Measurements from ENCODE around the gene RPS6KA1.

The RPS6KA1 gene

DNA sequence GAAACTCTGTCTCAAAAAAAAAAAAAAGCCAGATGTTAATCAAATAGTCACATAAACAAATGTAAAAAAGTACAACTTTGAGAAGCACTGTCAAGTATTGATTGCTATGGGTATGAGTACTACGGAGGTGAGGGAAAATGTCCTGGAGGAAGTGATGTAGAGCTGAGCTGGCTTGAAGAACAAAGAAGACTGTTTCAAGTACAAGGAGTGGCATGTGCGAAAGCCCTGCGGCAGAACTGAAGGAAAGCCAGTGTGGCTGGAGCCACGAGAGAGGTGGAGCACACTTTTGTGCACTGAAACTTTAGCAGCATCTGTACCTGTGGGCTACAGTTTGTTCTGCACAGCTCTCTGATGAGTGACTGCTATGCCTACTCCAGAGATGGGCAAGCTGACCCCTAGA, 5.4 kb upstream of the RPS6KA1 start:
- TF ChIP-seq GATA3 (IDR thresholded peaks at IDR 0.05; ENCODE audit: low read depth, low read length), result no peak
- TF ChIP-seq GATA2 (IDR thresholded peaks at IDR 0.05; ENCODE audit: low read depth, low read length), result no peak

DNA sequence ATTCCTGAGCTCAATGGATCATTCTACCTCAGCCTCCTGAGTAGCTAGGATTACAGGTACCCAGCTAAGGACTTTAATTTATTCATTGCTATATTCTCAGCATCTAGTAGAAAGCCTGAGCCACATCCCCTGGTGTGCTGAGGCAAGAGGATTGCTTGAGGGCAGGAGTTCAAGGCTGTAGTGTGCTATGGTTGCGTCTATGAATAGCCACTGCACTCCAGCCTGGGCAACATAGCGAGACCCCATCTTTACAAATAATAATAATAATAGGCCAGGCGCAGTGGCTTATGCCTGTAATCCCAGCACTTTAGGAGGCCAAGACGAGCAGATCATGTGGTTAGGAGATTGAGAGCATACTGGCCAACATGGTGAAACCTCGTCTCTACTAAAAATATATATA, 3.3 kb upstream of the RPS6KA1 start:
- TF ChIP-seq GATA3 (IDR thresholded peaks at IDR 0.05; ENCODE audit: low read depth, low read length) (no peak), GATA2 (IDR thresholded peaks at IDR 0.05; ENCODE audit: low read depth, low read length) (no peak)

DNA sequence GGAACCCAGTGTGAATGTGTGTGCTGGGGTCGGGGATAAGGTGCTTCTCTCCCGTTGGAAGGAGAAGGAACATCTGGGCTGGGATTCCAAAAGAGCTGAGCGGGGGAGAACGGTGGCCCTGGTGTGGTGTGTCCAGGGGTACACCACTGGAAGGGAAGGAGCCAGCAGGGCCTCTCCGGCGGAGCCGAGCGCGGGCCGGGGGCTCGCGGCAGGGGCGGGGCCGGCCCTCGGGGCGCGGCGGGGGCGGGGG, 231 bp upstream of the RPS6KA1 start:
- TF ChIP-seq GATA3 (IDR thresholded peaks at IDR 0.05; ENCODE audit: low read depth, low read length) (no peak), GATA2 (IDR thresholded peaks at IDR 0.05; ENCODE audit: low read depth, low read length) (no peak)

DNA sequence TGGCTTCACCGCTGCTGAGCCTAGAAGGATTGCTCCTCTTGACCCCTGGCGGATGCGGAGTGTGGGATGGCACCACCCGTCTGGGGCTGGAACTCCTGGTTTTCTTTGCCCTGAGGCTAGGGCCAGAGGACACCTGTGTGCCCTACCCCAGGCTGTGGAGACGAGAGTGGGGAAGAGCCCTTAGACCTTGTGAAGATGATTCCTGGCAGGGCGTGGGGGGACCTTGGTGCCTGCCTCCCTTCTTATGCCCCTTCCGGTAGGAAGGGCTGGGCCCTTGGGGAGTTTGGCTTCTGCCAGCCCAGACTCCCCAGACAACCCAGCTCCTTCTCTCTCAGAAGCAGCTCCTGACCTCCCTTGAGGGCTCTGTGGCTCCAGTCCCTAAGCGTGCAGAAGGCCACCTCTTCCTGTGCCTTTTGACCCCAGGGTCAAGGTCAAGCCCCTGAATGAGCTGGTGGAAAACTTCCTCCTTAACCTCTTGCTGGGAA, 891 bp downstream of the RPS6KA1 start:
- TF ChIP-seq GATA3 (IDR thresholded peaks at IDR 0.05; ENCODE audit: low read depth, low read length) (no peak), GATA2 (IDR thresholded peaks at IDR 0.05; ENCODE audit: low read depth, low read length) (no peak)

DNA sequence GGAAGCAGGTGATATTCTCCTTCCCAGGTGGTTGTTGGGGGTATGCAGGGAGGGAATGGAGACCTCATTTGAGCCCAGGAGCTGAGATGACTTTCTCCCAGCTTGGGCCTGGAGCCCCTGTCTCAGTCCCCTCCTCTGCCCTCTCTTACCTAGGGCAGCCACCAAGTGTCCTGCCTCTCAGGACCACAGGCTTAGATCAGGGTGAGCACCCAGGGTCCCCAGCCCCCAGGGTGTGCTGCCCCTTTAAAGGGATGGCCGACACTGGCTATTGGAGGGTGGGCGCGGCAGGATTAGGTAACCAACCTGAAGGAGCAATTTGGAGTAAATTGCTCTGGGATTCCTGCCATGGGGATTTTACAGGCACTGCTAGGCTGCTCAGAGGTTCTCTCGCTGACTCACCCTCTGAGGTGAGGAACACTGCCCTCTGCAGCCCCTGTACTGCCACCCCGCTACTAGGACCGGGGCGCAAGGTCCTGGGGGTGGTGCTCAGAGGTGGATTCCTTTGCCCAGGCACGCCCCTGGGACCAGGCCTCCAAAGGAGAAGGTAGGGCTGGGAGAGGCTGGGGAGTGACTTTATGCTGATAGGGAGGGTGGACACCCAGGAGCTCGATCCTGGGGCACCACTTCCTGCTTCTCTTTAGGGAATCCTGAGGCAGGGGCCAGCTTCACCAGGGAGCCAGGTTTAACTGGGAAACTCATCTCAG, 1.5 kb downstream of the RPS6KA1 start:
- no peak for TF ChIP-seq GATA2 (IDR thresholded peaks at IDR 0.05; ENCODE audit: low read depth, low read length)
- no peak for TF ChIP-seq GATA3 (IDR thresholded peaks at IDR 0.05; ENCODE audit: low read depth, low read length)

DNA sequence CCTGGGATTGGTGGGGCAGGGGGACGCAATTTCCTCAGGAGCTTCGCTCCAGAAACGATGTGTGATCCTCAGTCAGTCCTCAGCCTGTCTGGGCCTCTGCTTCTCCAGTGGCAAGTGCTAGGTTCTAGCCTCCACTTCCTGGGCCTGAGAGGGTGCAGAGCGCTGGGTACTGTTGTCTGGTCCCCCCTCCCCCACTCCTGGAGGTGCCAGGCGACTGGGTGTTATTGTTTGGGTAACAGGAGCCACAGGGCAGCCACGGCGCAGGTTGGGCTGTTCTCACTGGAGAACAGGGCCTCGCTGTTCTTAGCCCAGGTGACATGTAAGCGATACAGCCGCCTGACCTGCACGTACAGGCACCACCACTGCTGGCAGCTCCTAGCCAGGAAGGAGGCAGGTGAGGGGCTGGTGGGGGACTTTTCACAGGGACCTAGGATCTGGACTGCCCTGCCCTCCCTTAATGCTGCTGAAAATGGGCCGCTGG, 2.1 kb downstream of the RPS6KA1 start:
- no peak for TF ChIP-seq GATA3 (IDR thresholded peaks at IDR 0.05; ENCODE audit: low read depth, low read length)

DNA sequence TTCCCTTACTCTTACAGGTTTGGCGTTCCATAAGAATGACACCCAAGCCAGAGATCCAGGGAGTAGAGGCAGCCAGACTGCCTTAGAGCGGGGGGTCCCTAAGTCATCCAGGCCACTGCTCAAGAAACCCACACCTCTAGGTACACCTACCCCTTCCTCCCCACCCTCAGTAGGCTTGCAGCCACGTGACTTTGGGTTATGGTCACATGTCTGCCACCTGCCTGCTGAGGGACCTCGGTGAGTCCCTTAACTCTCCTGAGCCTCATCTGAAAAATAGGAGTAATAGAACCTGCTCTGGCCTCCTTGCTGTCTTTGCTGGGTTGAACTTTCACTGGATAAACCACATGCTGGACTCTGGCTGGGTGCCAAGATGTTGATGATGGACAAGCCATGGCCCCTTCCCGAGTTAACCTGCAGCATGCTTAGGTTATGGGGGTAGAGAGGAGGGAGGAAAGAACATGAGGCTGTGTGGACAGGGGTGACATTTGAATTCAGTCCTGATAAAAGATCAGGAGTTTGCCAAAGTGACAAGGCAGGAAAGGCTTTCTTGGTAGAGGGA, 4.5 kb downstream of the RPS6KA1 start:
- TF ChIP-seq GATA3 (IDR thresholded peaks at IDR 0.05; ENCODE audit: low read depth, low read length) (no peak), GATA2 (IDR thresholded peaks at IDR 0.05; ENCODE audit: low read depth, low read length) (no peak)

DNA sequence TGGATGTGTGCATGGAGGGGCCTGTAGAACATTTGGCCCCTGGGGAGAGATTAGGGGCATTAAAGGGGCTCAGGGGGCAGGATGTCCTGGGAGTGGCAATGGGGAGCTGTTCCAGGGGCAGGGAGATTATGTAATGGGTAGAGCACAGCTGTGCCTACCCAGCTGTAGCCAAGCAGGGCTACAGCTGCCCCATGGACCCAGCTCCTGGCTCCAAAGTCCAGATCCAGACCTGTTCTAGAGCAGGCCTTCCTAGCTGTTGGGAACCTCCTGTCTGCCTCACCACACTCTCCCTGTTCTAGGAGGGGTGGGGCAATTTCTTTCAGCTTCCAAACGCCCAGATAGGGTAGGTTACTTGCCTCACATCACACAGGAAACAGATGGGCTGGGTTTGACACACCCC, 5.6 kb downstream of the RPS6KA1 start:
- TF ChIP-seq GATA2 (IDR thresholded peaks at IDR 0.05; ENCODE audit: low read depth, low read length) (no peak), GATA3 (IDR thresholded peaks at IDR 0.05; ENCODE audit: low read depth, low read length) (no peak)

DNA sequence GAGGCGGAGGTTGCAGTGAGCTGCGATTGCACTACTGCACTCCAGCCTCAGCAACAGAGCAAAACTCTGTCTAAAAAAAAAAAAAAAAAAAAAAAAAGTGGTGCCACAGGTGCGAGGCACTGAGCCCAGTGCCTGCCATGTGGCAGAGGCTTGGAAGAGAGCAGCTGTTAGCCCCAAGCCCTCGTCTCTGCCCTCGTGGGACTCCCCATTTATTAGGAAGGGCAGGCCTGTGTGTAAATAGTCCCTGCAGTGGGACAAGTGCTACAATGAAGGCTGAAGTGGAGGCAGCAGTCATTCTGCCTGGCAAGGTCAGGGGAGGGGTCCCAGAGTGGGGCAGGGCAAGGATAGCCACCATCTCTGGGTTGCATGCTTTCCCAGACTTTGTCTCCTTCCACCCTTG, 6.5 kb downstream of the RPS6KA1 start:
- TF ChIP-seq GATA2 (IDR thresholded peaks at IDR 0.05; ENCODE audit: low read depth, low read length) (no peak), GATA3 (IDR thresholded peaks at IDR 0.05; ENCODE audit: low read depth, low read length) (no peak)

DNA sequence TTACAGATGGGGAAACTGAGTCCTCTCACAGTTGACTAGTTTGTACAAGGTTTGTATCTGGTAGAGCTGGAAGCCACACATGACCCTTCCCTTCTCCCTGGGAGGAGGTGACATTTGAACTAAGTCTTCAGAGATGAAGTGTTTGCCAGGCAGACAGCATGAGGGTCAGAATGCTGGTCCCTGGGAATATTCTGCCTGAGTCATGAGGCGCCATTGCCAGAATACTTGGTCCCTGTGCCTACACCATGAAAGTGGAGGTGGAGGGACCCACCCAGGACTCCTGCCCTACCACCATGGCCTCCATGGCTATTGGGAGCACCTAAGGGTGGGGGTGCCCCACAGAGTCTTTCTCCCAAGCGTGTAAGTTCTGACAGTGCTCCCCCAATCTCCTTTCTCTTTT, 7.0 kb downstream of the RPS6KA1 start:
- TF ChIP-seq GATA3 (IDR thresholded peaks at IDR 0.05; ENCODE audit: low read depth, low read length), result no peak
- TF ChIP-seq GATA2 (IDR thresholded peaks at IDR 0.05; ENCODE audit: low read depth, low read length), result no peak

DNA sequence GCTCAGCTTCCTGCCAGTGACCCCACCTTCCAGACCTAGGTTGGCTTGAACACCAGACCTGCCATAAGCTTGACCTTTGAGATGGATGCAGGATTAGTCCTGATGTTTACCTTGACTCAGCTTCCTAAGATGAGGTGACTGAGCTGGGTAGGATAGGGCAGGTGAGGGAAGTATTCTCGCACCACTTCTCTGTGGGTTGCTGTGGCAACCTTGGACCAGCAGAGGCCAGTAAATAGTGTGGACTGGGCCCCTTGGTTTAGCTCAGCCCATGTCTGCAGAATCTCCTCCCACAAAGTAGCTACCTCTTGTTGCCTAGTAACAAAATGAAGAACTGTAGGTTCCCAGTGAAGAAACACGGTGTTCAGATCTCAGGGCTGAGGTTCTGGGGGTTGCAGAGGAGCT, 8.4 kb downstream of the RPS6KA1 start:
- TF ChIP-seq GATA3 (IDR thresholded peaks at IDR 0.05; ENCODE audit: low read depth, low read length), result no peak
- no peak for TF ChIP-seq GATA2 (IDR thresholded peaks at IDR 0.05; ENCODE audit: low read depth, low read length)

DNA sequence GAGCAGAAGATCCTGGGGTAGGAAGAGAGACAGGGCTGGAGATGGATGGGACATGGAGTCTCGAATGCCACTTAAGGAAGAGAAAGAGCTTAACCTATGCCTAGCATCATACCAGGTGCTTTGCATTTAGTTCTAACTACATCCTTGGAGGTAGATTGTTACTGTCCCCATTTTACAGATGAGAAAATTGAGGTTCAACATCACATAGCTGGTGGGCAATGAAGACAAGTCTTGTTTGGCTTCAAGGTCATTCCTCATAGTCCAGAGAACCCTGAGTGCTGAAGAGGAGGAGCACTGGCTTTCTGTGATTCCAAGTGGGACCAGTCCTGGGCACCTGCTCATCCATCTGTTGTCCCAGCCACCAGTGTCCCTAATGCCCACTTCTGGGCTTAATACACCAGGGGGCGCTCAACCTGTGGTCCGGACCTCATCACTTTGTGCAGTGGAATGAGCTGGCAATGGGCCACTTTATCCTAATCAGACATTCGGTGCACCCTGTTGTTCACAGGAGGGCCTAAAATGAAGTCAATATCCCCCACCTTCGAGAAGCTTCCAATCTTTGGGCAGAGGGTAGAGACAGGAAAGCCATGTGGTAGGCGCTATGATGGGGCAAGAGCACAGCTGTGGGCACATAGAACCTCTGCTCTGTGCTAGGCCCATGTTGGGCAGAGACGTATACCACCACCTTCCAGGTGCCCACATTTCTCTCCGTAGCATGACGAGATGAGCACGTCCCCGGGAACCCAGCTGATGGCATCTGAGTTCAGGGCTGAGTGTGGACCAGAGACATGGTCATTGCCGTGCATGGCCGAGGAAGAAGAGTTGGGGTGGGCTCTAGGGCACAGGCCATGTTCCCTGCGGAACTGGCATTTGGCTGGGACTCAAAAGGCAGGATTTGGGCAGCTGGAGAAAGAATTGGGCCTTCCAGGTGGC, 9.2 kb downstream of the RPS6KA1 start:
- TF ChIP-seq GATA2 (IDR thresholded peaks at IDR 0.05; ENCODE audit: low read depth, low read length) (no peak), GATA3 (IDR thresholded peaks at IDR 0.05; ENCODE audit: low read depth, low read length) (no peak)

DNA sequence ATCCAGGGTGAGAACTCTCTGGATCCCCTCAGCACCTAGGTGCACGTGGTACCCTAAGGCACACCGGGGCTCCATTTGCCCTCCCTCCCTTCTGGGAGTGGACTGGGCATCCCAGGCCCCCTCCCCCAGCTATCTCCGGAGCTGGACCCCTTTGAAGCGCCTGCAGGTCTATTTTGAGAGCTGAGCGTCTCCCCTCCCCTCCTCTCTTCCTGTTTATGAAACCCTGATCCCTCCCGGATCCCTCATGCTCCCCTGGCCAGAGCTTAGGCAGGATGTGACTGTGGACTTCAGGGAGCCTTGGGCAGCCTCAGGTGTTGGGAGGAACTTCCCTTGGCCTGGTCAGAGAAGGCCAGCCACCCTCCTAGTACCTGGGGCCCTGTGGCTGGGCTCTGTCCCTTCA, 10.2 kb downstream of the RPS6KA1 start:
- TF ChIP-seq GATA2 (IDR thresholded peaks at IDR 0.05; ENCODE audit: low read depth, low read length) (no peak), GATA3 (IDR thresholded peaks at IDR 0.05; ENCODE audit: low read depth, low read length) (no peak)

DNA sequence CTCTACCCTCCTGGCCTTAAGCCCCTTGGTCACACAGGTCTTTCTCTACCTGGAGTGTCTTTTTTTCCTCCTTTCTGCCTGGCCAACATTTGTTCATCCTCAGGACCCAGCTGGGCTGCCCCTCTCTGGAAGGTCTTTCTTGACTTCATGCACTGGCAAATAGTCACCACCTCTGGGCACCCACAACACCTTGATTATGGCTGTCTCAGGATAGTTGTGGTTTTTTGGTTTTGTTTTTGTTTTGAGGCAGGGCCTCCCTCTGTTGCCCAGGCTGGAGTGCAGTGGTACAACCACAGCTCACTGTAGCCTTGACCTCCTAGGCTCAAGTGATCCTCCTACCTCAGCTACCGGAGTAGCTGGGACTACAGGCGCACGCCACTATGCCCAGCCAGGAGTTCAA, 10.8 kb downstream of the RPS6KA1 start:
- TF ChIP-seq GATA3 (IDR thresholded peaks at IDR 0.05; ENCODE audit: low read depth, low read length) (no peak), GATA2 (IDR thresholded peaks at IDR 0.05; ENCODE audit: low read depth, low read length) (no peak)

DNA sequence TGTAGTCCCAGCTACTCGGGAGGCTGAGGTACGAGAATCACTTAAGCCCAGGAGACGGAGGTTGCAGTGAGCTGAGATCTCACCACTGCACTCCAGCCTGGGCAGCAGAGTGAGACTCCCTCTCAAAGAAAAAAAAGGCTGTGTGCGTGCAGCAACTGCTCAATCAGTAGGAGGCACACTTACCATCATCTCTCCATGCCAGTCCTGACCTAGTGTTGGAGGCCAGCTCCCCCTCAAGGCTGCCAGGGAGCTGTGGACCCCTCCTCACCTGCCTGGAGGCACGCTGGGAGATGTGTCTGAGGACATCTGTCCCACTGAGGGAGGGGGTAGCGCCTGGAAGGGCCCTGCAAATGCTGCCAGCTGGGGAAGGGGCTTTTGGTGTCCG, 11.9 kb downstream of the RPS6KA1 start:
- no peak for TF ChIP-seq GATA3 (IDR thresholded peaks at IDR 0.05; ENCODE audit: low read depth, low read length)
- TF ChIP-seq GATA2 (IDR thresholded peaks at IDR 0.05; ENCODE audit: low read depth, low read length), result no peak
